Ishikawa (cell line): ENCODE results near the gene LRRC1.

Source experiments
- CEBPB ChIP-seq: IDR thresholded peaks from 2 replicates; pipeline ENCODE4 v1.6.1; 2012
- CREB1 ChIP-seq: IDR thresholded peaks from 2 replicates; pipeline ENCODE4 v1.6.1; 2012; ENCODE audit warnings: low read depth
- EGR1 ChIP-seq: IDR thresholded peaks from 2 replicates; pipeline ENCODE4 v1.6.1; 2012
- EP300 ChIP-seq: IDR thresholded peaks from 2 replicates; pipeline ENCODE4 v1.6.1; 2012; ENCODE audit warnings: borderline replicate concordance
- FOXM1 ChIP-seq: IDR thresholded peaks from 2 replicates; pipeline ENCODE4 v1.6.1; 2012; ENCODE audit warnings: low read depth, borderline replicate concordance
- NFIC ChIP-seq: IDR thresholded peaks from 2 replicates; pipeline ENCODE4 v1.6.1; 2012
- RAD21 ChIP-seq: IDR thresholded peaks from 2 replicates; pipeline ENCODE4 v1.6.1; 2012; ENCODE audit warnings: low read depth
- TAF1 ChIP-seq: IDR thresholded peaks from 2 replicates; pipeline ENCODE4 v1.6.1; 2012; ENCODE audit warnings: low read depth, mild to moderate bottlenecking
- TCF12 ChIP-seq: IDR thresholded peaks from 2 replicates; pipeline ENCODE4 v1.6.1; 2012; ENCODE audit warnings: low read depth
- TEAD4 ChIP-seq: IDR thresholded peaks from 2 replicates; pipeline ENCODE4 v1.6.1; 2012
- USF1 ChIP-seq: IDR thresholded peaks from 2 replicates; pipeline ENCODE4 v1.6.1; 2012
- YY1 ChIP-seq: IDR thresholded peaks from 2 replicates; pipeline ENCODE4 v1.6.1; 2012; ENCODE audit warnings: low read depth
- ZBTB7A ChIP-seq: IDR thresholded peaks from 2 replicates; pipeline ENCODE4 v1.6.1; 2012; ENCODE audit warnings: low read depth
- TF ChIP-seq, protein P1 (sequence below): IDR thresholded peaks from 2 replicates; pipeline ENCODE4 v1.6.1; 2012; ENCODE audit warnings: low read depth, mild to moderate bottlenecking
- TF ChIP-seq, protein P2 (sequence below): IDR thresholded peaks from 2 replicates; pipeline ENCODE4 v1.6.1; 2012

LRRC1 gene

GRCh38 chr6:53794720-53795339 lies at the start of gene LRRC1:
TSS of gene LRRC1 (plus strand) at chr6:53795005. CDS start at chr6:53795257, 252 bp downstream.
- peak; percentile 5; the same call in 1 of the 2 replicates for TF ChIP-seq NFIC
- TF ChIP-seq TCF12, result peak; percentile 46; the same call in 1 of the 2 replicates
- peak; percentile 78 for TF ChIP-seq EGR1
- no peak for TF ChIP-seq RAD21
- peak; percentile 92 for TF ChIP-seq ZBTB7A
- TF ChIP-seq, protein P1, sequence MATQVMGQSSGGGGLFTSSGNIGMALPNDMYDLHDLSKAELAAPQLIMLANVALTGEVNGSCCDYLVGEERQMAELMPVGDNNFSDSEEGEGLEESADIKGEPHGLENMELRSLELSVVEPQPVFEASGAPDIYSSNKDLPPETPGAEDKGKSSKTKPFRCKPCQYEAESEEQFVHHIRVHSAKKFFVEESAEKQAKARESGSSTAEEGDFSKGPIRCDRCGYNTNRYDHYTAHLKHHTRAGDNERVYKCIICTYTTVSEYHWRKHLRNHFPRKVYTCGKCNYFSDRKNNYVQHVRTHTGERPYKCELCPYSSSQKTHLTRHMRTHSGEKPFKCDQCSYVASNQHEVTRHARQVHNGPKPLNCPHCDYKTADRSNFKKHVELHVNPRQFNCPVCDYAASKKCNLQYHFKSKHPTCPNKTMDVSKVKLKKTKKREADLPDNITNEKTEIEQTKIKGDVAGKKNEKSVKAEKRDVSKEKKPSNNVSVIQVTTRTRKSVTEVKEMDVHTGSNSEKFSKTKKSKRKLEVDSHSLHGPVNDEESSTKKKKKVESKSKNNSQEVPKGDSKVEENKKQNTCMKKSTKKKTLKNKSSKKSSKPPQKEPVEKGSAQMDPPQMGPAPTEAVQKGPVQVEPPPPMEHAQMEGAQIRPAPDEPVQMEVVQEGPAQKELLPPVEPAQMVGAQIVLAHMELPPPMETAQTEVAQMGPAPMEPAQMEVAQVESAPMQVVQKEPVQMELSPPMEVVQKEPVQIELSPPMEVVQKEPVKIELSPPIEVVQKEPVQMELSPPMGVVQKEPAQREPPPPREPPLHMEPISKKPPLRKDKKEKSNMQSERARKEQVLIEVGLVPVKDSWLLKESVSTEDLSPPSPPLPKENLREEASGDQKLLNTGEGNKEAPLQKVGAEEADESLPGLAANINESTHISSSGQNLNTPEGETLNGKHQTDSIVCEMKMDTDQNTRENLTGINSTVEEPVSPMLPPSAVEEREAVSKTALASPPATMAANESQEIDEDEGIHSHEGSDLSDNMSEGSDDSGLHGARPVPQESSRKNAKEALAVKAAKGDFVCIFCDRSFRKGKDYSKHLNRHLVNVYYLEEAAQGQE, result no peak
- no peak for TF ChIP-seq CEBPB
- peak; percentile 63 for TF ChIP-seq TAF1
- 0 out of 2 replicates have a peak, but pooled peaks have one; percentile 45 for TF ChIP-seq YY1
- TF ChIP-seq FOXM1, result no peak

DNA sequence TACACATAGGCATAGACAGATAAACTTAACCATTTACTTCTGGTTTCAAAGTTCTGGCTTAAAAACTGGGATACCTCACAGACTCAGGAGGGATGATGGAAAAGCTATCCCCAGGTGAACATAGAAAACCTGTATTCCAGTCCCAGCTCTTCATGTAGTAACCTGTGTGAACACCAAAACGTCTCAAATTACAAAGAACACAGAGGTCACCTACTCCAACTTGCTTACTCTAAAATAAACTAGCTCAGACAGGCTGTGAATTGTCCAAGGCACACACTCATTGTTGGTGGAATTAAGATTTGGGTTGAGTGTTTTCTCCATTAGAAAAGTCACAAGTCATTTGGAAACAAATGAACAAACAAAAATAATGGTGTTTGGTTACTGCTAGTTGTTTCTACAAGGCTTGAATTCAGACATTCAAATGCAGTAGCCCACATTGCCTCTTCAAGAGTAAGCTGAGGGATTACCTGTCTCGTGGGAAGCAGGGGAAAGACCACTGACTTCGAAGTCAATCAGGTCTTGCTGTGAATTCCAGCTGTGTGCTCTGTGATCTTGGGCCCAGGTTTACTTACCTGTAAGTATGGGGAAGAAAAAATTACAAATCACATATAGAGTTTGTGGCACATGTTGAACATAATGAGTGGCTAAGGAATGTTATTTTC lies 48.2 kb upstream of the LRRC1 start:
- no peak for TF ChIP-seq EP300
- no peak for TF ChIP-seq TEAD4
- no peak for TF ChIP-seq TAF1
- no peak for TF ChIP-seq RAD21

DNA sequence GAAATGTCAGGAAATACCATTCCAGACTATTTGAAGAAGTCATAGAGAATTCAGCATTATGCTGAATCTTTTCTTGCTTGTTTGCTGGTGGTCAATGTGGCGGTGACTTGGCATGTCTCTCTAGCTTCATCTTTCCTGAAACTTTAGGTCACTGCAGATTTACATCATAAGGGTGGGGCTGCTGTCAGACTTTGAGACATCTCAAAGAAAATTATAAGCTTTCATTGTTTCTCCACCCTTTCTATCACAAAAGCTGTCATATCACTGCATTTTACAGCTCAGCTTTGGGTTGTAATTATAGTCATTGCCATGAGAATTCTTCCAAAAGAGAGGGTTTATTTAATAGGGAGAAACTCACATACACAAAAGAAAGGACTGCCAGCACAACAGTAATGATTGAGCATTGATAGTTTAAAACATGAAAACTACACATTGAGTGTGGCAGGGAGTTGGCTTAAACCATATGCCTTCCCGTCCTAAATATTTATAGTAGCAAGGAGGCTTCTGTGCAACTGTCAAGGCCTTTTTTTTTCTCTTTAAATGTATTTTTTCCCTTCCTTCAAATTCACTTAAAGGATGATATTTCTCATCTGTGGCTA lies 44.7 kb upstream of the LRRC1 start:
- TF ChIP-seq CREB1 (no peak), ZBTB7A (no peak), USF1 (no peak)
- TF ChIP-seq, protein P2, sequence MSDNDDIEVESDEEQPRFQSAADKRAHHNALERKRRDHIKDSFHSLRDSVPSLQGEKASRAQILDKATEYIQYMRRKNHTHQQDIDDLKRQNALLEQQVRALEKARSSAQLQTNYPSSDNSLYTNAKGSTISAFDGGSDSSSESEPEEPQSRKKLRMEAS, result no peak

DNA sequence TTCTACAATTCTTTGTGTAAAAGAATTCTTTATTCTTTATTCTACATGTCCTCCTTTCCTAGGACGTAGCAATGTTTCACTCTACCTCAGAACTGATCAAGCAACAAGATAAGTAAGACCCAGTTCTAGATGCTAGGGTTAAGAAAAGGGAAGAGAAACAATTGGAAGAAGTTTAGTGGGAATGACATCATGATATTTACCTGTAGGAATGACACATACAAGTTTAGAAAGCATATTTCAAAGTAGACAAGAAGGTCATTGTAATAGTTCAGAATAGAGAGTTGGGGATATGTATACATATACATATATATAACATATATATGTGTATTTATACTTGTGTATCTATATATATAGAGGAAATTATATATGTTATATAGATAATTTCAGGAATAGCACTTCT lies 43.4 kb upstream of the LRRC1 start:
- no peak for TF ChIP-seq TAF1
- no peak for TF ChIP-seq NFIC
- TF ChIP-seq ZBTB7A, result no peak
- TF ChIP-seq, protein P1, result no peak
- no peak for TF ChIP-seq CREB1
- no peak for TF ChIP-seq FOXM1
- no peak for TF ChIP-seq YY1

DNA sequence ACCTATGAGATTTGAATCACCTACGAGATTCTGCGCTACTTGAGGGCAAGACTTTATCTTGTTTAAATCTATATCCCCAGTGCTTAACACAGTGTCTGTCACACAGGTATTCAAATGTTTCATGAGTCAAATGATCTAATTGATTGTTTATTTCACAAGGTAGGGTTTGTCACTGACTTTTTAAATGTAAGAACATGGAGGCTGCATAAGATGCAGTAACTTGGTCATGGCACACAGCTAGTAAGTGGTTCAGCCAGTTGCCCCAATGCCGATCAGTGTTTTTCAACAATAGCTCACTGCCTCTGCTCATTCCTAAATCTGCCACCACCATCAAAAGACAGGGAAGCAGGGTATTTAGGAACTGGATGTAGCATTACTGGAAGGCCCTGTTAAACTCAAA lies 42.4 kb upstream of the LRRC1 start:
- no peak for TF ChIP-seq USF1
- no peak for TF ChIP-seq YY1
- TF ChIP-seq EGR1, result no peak
- no peak for TF ChIP-seq RAD21
- TF ChIP-seq, protein P1, result no peak
- TF ChIP-seq EP300, result no peak
